HepG2 (cell line): ENCODE measurements around the gene SLC13A2. TPM values are rescaled to one million over a fixed set of nuclear protein-coding genes. Genes with fewer than 3 reads are reported as not detected.

Experiments used
- FOSL2 ChIP-seq: sonication (generic); formaldehyde crosslinking; IDR thresholded peaks from 2 replicates; pipeline ENCODE4 v1.4.0; 2020; ENCODE audit warnings: missing genetic modification reagents
- GABPB1 ChIP-seq: IDR thresholded peaks from 2 replicates; pipeline ENCODE4 v1.6.1; 2016; ENCODE audit warnings: mild to moderate bottlenecking, missing genetic modification reagents, moderate library complexity, missing compliant biosample characterization
- KDM2A ChIP-seq: sonication (generic); formaldehyde crosslinking; IDR thresholded peaks from 2 replicates; pipeline ENCODE4 v1.4.0; 2020; ENCODE audit warnings: low read depth, missing genetic modification reagents, borderline replicate concordance
- KDM5B ChIP-seq: sonication (generic); formaldehyde crosslinking; IDR thresholded peaks from 2 replicates; pipeline ENCODE4 v1.4.0; 2020; ENCODE audit warnings: missing genetic modification reagents, mild to moderate bottlenecking, borderline replicate concordance
- MXD4 ChIP-seq: IDR thresholded peaks from 2 replicates; pipeline ENCODE4 v1.6.1; 2016; ENCODE audit warnings: mild to moderate bottlenecking, missing biosample characterization, missing genetic modification reagents
- NCOR1 ChIP-seq: fragments of 200-600 bp; sonication (generic); IDR thresholded peaks from 2 replicates; pipeline ENCODE4 v1.7.0; 2017; ENCODE audit warnings: antibody characterized with exemption, low read length, borderline replicate concordance
- PITX1 ChIP-seq: sonication (generic); formaldehyde crosslinking; IDR thresholded peaks from 2 replicates; pipeline ENCODE4 v1.5.1; 2020; ENCODE audit warnings: mild to moderate bottlenecking, missing genetic modification reagents
- TBX2 ChIP-seq: sonication (generic); formaldehyde crosslinking; IDR thresholded peaks from 2 replicates; pipeline ENCODE4 v1.5.0; 2020; ENCODE audit warnings: missing genetic modification reagents, mild to moderate bottlenecking, borderline replicate concordance
- ZMAT3 ChIP-seq: sonication (generic); formaldehyde crosslinking; conservative IDR thresholded peaks from 2 replicates; pipeline ENCODE4 v1.7.0; 2021; ENCODE audit warnings: missing genetic modification reagents
- ZNF501 ChIP-seq: sonication (generic); formaldehyde crosslinking; IDR thresholded peaks from 2 replicates; pipeline ENCODE4 v1.5.1; 2020; ENCODE audit warnings: mild to moderate bottlenecking, moderate library complexity, missing genetic modification reagents
- polyA plus RNA-seq, 8 experiments: library from polyadenylated mRNA; depleted of rRNA in 3 of 8; stranded (reverse) in 7 of 8; unstranded in 1 of 8; fragments of >200 nt; fragmentation: Illumina TruSeq in 4 of 8; extraction: Trizol in 4 of 8; gene quantifications; 2 replicates each; pipeline versions ENCODE4 v1.2.1 to v1.2.3, GENCODE V29; 2011 to 2016; ENCODE audit warnings: low read depth in 4 of 8, missing spikeins in 1 of 8, mixed read lengths in 1 of 8; ENCODE audit not compliant: insufficient read depth in 1 of 8
- total RNA-seq, 5 experiments: library from RNA; depleted of rRNA; stranded (reverse); fragments of >200 nt; fragmentation: Illumina TruSeq; extraction: Trizol; gene quantifications; 2 replicates each; pipeline ENCODE4 v1.2.3, GENCODE V29; 2016; ENCODE audit warnings: low read depth in 1 of 5
- TF ChIP-seq, protein P1 (sequence below): sonication (generic); formaldehyde crosslinking; IDR thresholded peaks from 2 replicates; pipeline ENCODE4 v1.5.1; 2020; ENCODE audit warnings: missing genetic modification reagents, mild to moderate bottlenecking, borderline replicate concordance
- TF ChIP-seq, protein P2 (sequence below): IDR thresholded peaks from 2 replicates; pipeline ENCODE4 v1.6.1; 2016; ENCODE audit warnings: missing biosample characterization, missing genetic modification reagents, low read depth
- TF ChIP-seq, protein P3 (sequence below): sonication (generic); formaldehyde crosslinking; IDR thresholded peaks from 2 replicates; pipeline ENCODE4 v1.5.1; 2020; ENCODE audit warnings: mild to moderate bottlenecking, missing genetic modification reagents, moderate library complexity
- TF ChIP-seq, protein P4 (sequence below): sonication (generic); formaldehyde crosslinking; IDR thresholded peaks from 2 replicates; pipeline ENCODE4 v1.4.0; 2020; ENCODE audit warnings: mild to moderate bottlenecking, missing genetic modification reagents
- TF ChIP-seq, protein P5 (sequence below): sonication (generic); formaldehyde crosslinking; IDR thresholded peaks from 2 replicates; pipeline ENCODE4 v1.4.0; 2020; ENCODE audit warnings: missing genetic modification reagents
- TF ChIP-seq, protein P6 (sequence below): sonication (generic); formaldehyde crosslinking; IDR thresholded peaks from 2 replicates; pipeline ENCODE4 v1.5.1; 2020; ENCODE audit warnings: mild to moderate bottlenecking, missing genetic modification reagents, moderate library complexity

Gene SLC13A2
- total and polyA plus RNA-seq, 2 of the 13 experiments (the other 11 are each of a cell fraction or from before 2014, with no cell fraction given), result 0.07 TPM; not detected in 1

DNA sequence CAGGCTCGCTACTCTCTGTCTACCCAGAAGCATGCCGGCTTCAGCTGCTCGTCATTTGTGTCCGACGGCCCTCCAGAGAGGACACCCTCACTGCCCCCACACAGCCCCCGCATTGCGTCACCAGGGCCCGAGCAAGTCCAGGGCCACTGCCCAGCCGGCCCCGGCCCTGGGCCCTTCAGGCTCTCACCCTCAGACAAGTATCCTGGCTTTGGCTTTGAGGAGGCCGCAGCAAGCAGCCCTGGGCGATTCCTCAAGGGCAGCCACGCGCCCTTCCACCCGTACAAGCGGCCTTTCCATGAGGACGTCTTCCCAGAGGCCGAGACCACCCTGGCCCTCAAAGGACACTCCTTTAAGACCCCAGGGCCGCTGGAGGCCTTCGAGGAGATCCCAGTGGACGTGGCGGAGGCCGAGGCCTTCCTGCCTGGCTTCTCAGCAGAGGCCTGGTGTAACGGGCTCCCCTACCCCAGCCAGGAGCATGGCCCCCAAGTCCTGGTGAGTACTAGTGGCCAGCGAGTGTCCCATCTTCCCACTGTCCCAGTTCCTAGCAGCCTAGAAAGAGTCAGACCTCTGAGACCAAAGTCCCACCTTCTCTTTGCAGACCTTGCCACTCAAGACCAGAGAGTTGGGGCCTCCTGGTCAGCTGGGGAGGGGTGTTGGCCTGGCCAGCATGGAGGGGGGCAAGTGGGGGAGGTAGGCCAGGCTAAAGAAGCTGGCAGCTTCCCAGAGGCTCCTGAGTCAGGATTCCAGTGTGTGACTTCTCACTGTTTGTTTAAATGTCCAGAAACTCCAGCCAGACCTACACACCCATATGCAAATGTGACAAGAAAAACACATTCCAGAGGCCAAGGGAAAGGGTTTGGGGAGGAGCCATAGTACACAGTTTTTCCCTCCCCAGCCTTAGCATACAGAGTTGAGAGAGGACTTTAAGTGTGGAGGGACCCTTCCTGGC is 51.3 kb downstream of the SLC13A2 start (continued):
- TF ChIP-seq ZMAT3 (CRISPR knock-in tag) (no peak), MXD4 (CRISPR knock-in tag) (no peak), KDM5B (CRISPR knock-in tag) (0 out of 2 replicates have a peak, but pooled peaks have one; percentile 48), KDM2A (CRISPR knock-in tag) (peak; percentile 34; the same call in 1 of the 2 replicates), GABPB1 (CRISPR knock-in tag) (peak; percentile 18; the same call in 1 of the 2 replicates), FOSL2 (CRISPR knock-in tag) (no peak), TBX2 (CRISPR knock-in tag) (peak; percentile 25; the same call in 1 of the 2 replicates), PITX1 (CRISPR knock-in tag) (no peak), NCOR1 (no peak), ZNF501 (CRISPR knock-in tag) (no peak)
- TF ChIP-seq, protein P1, sequence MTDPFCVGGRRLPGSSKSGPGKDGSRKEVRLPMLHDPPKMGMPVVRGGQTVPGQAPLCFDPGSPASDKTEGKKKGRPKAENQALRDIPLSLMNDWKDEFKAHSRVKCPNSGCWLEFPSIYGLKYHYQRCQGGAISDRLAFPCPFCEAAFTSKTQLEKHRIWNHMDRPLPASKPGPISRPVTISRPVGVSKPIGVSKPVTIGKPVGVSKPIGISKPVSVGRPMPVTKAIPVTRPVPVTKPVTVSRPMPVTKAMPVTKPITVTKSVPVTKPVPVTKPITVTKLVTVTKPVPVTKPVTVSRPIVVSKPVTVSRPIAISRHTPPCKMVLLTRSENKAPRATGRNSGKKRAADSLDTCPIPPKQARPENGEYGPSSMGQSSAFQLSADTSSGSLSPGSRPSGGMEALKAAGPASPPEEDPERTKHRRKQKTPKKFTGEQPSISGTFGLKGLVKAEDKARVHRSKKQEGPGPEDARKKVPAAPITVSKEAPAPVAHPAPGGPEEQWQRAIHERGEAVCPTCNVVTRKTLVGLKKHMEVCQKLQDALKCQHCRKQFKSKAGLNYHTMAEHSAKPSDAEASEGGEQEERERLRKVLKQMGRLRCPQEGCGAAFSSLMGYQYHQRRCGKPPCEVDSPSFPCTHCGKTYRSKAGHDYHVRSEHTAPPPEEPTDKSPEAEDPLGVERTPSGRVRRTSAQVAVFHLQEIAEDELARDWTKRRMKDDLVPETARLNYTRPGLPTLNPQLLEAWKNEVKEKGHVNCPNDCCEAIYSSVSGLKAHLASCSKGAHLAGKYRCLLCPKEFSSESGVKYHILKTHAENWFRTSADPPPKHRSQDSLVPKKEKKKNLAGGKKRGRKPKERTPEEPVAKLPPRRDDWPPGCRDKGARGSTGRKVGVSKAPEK (CRISPR knock-in tag), result no peak
- TF ChIP-seq, protein P2, sequence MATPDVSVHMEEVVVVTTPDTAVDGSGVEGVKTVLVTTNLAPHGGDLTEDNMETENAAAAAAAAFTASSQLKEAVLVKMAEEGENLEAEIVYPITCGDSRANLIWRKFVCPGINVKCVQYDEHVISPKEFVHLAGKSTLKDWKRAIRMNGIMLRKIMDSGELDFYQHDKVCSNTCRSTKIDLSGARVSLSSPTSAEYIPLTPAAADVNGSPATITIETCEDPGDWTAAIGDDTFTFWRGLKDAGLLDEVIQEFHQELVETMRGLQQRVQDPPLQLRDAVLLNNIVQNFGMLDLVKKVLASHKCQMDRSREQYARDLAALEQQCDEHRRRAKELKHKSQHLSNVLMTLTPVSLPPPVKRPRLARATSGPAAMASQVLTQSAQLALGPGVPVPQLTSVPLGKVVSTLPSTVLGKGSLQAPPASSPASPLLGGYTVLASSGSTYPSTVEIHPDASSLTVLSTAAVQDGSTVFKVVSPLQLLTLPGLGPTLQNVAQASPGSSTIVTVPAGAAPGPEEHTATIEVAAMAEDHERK (CRISPR knock-in tag), result no peak
- TF ChIP-seq, protein P3, sequence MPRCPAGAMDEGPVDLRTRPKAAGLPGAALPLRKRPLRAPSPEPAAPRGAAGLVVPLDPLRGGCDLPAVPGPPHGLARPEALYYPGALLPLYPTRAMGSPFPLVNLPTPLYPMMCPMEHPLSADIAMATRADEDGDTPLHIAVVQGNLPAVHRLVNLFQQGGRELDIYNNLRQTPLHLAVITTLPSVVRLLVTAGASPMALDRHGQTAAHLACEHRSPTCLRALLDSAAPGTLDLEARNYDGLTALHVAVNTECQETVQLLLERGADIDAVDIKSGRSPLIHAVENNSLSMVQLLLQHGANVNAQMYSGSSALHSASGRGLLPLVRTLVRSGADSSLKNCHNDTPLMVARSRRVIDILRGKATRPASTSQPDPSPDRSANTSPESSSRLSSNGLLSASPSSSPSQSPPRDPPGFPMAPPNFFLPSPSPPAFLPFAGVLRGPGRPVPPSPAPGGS (CRISPR knock-in tag), result no peak
- TF ChIP-seq, protein P4, sequence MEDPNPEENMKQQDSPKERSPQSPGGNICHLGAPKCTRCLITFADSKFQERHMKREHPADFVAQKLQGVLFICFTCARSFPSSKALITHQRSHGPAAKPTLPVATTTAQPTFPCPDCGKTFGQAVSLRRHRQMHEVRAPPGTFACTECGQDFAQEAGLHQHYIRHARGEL (CRISPR knock-in tag), result no peak
- TF ChIP-seq, protein P5, sequence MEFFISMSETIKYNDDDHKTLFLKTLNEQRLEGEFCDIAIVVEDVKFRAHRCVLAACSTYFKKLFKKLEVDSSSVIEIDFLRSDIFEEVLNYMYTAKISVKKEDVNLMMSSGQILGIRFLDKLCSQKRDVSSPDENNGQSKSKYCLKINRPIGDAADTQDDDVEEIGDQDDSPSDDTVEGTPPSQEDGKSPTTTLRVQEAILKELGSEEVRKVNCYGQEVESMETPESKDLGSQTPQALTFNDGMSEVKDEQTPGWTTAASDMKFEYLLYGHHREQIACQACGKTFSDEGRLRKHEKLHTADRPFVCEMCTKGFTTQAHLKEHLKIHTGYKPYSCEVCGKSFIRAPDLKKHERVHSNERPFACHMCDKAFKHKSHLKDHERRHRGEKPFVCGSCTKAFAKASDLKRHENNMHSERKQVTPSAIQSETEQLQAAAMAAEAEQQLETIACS, result no peak
- TF ChIP-seq, protein P6, sequence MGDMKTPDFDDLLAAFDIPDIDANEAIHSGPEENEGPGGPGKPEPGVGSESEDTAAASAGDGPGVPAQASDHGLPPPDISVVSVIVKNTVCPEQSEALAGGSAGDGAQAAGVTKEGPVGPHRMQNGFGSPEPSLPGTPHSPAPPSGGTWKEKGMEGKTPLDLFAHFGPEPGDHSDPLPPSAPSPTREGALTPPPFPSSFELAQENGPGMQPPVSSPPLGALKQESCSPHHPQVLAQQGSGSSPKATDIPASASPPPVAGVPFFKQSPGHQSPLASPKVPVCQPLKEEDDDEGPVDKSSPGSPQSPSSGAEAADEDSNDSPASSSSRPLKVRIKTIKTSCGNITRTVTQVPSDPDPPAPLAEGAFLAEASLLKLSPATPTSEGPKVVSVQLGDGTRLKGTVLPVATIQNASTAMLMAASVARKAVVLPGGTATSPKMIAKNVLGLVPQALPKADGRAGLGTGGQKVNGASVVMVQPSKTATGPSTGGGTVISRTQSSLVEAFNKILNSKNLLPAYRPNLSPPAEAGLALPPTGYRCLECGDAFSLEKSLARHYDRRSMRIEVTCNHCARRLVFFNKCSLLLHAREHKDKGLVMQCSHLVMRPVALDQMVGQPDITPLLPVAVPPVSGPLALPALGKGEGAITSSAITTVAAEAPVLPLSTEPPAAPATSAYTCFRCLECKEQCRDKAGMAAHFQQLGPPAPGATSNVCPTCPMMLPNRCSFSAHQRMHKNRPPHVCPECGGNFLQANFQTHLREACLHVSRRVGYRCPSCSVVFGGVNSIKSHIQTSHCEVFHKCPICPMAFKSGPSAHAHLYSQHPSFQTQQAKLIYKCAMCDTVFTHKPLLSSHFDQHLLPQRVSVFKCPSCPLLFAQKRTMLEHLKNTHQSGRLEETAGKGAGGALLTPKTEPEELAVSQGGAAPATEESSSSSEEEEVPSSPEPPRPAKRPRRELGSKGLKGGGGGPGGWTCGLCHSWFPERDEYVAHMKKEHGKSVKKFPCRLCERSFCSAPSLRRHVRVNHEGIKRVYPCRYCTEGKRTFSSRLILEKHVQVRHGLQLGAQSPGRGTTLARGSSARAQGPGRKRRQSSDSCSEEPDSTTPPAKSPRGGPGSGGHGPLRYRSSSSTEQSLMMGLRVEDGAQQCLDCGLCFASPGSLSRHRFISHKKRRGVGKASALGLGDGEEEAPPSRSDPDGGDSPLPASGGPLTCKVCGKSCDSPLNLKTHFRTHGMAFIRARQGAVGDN (CRISPR knock-in tag), result peak; percentile 64; the same call in 1 of the 2 replicates
